GM18868 (cell line): ENCODE results near the gene CST4.
"Not testable (repeated sequence)": the region's sequence is repeated elsewhere in the genome, so short reads cannot be mapped to it uniquely, and the experiment has no call there.

Experiments
- ATAC-seq: cut with Tn5 transposase; IDR thresholded peaks from one replicate; pipeline ENCODE4 v1.9.1; 2021; ENCODE audit warnings: mild to moderate bottlenecking, moderate library complexity; ENCODE audit not compliant: unreplicated experiment

The CST4 gene, protein sequence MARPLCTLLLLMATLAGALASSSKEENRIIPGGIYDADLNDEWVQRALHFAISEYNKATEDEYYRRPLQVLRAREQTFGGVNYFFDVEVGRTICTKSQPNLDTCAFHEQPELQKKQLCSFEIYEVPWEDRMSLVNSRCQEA

DNA sequence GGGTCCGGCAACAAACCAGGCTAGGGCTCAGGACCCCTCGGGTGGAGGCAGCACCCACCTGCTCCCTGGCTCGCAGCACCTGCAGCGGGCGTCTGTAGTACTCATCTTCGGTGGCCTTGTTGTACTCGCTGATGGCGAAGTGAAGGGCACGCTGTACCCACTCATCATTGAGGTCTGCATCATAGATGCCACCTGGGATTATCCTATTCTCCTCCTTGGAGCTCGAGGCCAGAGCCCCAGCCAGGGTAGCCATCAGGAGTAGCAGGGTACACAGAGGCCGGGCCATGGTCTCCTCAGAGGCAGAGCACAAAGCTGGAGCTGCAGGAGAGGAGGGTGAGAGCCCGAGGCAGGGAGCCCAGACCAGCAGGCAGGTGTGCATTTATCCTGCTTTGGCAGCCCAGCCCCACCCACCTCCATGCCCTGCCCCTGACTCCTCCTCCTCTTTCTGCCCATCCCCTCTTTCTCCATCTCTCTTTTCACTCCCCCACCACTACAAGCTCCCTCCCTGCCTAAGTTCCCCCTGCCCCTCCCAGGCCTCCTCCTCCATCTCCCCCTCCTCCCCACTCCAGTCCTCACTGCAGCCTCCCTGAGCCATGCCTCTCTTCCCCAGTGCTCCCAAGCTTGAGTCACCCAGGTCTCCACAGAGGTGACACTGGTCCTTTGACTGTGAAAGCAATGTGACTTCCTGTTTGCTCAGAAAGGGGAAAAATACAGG lies at the start of gene CST4:
CST4 (minus strand) TSS at position 355 of the 715 bp plus-strand sequence; CDS start at position 286, 69 bp downstream.
- not testable (repeated sequence) for ATAC-seq

DNA sequence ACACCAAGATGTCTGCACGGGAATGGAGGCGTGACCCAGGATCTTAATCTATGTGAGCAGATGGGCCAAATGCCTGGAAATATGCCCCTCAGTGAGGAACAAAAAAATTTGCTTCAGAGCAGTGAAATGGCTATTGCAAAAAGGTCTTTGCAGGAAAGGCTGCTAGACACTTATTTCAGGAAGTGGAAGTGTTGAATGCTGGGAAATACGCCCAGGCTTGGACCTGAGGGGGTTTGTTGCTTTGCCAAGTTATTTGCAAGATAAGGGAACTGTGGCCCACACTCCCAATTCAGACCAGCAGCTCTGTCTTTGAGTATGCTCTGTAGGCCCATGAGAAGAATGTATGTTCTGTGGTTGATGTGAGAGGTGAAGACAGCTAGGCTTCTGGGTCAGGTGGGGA lies 46.6 kb upstream of the CST4 start:
- not testable (repeated sequence) for ATAC-seq

DNA sequence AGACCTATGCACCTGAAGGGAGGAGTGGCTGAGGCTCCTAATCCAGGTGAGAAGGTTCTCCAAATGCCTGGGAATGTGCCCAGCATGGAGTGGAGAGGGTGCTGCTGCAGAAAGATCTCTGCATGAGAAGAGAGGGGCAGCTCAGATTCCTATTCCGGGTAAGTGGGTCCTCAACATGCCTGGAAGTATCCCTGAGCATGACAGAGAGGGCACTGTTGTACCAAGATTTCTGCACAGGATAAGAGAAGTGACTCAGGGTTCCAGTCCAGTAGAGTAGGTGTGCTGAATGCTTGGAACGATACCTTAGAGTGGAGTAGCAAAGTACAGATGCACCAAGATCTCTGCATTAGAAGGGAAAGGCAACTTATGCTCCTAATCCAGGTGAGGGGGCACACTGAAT lies 46.1 kb upstream of the CST4 start:
- ATAC-seq: not testable (repeated sequence)

DNA sequence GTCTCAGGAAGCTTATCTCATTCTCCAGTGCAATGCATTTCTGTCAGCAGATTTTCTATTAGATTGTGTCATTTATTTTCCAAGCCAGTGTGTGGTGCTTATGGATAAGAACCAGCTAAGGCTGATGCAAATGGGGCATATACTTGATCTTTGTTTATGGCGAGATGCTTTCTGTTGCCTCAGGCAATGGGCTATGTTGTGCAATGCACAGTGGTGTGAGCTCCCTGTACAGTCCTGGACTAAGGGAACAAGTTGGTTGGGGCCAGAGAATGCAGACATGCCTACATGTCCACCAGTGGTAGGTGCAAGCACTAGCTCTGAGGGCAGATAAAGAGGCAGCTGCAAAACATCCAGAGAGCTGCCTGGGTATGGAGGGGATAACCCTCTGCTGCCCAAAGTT lies 45.6 kb upstream of the CST4 start:
- ATAC-seq: not testable (repeated sequence)

DNA sequence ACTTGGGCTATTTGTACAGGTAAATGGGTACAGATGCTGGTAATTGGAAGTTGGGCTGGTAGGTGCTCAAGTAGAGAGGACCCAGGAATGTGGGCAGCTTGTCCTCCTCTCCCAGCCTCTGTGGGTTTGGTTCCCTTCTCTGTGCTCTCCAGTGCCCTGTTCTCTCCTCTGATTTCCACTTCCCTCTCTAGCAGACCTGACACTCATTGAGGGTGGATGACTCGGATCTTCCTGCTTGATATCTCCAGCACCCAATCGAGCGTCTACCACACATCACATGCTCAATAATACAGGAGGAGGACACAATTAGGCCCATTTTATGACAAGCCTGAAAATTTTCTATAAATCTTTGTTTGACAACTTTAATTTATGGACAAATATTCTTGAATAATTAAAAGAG lies 38.2 kb upstream of the CST4 start:
- ATAC-seq: no peak

DNA sequence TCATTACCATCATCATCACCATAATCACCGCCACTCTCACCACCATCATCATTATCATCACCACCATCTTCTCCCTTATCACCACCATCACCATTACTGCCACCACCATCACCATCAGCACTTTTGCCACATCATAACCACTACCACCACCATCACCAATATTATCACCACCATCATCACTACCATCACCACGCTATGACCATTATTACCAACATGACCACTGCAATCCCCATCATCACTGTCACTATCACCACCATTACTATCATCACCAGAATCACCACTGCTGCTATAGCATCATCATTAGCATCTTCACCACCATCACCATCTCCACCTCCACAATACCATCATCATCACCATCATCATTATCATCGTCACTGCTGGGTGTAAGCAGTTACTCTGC lies 36.3 kb upstream of the CST4 start:
- ATAC-seq: no peak

DNA sequence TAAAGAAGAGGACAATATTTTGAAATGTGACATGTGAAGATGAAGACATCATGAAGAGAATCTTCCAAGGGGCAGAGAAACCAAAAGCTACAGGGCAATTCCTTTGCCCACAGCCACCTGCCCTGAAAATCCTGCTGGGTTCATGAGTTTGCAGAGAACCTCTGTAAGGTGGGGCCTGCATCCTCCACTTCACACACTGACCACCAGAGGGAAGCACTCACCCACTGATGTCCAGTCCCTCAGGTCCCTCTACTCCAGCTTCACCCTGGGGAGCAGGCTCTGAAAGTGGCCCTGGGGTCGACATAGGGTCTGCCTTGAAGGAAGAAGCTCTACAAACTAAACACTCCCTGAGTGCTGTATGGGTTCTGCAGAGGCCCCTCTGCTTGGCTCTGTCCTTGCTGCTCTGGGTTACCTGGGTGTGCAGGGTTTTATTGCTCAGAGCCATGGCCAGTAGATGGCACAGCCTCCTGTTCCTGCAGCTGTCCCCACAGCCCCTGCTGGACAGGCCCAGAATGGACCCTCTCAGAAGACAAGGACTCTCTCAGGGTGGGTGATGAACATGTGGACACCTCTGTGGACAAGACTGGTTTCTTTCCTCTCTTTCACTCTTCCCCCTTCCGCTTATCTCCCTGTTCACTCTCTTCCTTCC lies 34.9 kb upstream of the CST4 start:
- peak; percentile 77 for ATAC-seq

DNA sequence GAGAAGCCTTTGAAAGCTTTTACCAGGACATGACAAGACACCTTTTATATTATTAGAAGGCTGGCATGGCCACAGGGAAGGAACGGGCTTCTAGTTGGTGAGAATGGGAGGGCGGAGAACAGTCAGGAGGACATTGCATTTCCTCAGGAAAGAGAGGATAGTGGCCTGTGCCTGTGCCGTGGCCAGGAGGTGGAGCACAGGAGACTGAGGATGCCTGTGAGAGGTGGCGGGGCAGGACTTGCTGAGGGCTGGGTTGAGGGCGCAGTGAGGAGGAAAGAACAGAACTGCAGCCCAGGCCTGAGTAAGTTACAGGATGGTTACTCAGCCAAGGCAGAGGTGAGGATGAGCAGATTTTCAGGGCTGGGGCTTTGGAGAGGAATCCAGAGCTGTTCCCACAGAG lies 34.0 kb upstream of the CST4 start:
- not testable (repeated sequence) for ATAC-seq

DNA sequence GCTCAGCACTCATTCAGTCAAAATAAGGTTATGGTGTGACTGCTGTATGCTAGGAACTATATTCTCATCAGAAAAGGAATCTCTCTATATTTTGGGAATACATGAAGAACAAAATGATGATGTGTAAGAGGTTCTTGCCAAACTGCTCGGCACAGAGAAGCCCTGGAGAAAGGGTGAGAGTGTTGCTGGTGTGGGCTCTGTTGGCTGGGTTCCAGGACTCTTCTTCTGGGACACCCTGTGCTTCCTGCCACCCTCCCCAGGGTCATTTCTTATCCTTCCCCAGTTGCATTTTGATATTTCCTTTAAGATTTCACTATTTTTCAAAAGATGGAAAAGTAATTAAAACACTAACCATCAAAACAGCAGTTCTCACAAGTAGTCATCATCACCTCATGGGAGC lies 33.1 kb upstream of the CST4 start:
- ATAC-seq: no peak

DNA sequence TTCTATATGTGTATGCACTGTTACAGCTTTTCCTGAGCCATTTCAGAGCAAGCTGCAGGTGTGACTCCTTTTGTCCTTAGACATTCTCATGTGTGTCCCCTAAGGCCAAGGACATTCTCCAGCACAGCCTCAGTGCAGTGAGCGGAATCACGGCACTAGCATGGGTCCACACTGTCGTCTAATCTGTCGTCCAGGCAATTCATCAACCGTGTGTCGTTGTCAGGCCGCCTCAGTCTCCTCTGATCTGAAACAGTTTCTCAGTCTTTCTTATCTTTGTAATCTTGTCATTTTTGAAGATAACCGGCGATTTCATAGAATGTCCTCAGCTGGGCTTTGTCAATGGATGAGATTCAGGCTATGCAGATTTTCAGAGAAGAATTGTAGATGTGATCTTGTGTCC lies 30.5 kb upstream of the CST4 start:
- ATAC-seq: not testable (repeated sequence)

DNA sequence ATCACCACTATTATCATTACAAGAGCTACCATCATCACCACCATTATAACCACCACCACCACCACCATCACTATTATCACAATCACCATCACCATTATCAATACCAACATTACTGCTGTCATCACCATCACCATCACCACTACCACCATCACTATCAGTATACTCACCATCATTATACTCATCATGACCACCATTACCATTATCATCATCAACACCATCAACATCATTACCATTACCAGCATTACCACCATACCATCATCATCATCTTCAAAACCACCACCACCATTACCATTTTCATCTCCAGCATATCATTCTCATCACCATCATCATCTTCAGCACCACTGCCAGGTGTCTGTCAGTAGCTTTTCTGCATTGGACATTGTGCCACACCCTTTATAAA lies 22.9 kb upstream of the CST4 start:
- not testable (repeated sequence) for ATAC-seq

DNA sequence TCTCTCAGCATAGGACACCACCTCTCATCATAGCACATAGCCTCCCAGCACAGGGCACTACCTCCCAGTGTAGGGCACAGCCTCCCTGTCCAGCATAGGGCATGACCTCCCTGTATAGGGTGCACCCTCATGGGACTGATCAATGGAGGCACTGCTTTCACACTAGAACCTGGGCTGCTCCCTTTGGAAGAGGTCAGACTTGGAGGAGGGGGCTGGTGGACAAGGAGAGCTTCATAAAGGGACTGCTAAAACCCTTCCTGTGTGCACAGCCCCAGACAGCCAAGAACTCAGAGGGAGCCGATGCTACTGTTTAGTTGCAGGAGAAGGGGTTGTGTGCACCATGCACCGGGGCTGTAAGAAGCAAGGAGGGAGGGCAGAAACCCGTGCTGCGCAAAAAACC lies 21.9 kb upstream of the CST4 start:
- ATAC-seq: no peak

DNA sequence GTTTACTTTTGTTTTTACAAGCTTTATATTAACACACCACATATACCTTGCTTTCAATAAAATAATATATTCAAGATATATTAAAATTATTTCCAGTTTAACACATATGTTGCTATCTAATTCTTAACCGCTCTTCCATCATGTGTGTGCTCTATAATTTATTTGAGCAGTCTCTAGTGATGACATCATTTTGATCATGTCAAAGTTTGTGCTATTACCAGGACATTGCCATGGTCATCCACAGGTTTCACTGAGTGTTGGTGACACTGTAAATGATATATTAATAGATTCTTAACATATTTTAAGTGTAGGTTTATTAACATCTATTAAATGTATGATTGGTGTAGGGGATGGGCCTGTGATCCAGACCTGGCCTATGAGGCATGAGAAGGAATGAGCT lies 17.1 kb upstream of the CST4 start:
- ATAC-seq: no peak

DNA sequence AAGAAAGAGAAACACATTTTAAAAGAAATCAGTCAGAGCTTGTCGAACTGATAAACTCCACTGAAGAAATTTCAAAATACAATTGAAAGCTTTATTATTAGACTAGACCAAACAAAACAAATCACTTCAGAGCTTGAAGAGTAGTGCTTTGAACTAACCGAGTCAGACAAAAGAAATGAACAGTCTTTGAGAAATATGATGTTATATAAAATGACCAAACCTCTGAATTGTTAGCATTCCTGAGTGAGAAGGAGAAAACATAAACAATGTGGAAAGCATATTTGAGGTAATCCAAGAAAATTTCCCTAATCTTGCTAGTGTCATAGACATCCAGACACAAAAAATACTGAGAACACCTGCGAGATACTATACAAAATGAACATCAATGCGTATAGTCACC lies 13.2 kb upstream of the CST4 start:
- no peak for ATAC-seq

DNA sequence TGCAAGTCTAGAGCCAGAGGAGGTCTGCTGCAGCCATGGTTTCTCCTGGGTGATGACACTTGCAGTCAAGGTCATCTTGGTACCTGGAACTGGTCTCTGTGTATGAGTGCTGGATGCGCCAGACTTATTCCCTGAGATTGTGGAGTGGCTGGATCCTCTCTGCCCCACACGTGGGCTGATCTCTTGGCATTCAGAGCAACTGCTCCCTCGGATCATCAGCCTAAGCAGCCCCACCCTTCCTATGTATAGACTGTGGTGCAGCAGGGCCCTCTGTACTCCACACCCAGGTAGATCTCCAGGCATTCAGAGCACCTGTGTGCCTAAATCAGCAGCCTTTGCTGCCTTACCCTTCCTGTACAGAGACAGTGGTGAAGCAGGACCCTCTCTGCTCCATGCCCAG lies 12.1 kb upstream of the CST4 start:
- no peak for ATAC-seq

DNA sequence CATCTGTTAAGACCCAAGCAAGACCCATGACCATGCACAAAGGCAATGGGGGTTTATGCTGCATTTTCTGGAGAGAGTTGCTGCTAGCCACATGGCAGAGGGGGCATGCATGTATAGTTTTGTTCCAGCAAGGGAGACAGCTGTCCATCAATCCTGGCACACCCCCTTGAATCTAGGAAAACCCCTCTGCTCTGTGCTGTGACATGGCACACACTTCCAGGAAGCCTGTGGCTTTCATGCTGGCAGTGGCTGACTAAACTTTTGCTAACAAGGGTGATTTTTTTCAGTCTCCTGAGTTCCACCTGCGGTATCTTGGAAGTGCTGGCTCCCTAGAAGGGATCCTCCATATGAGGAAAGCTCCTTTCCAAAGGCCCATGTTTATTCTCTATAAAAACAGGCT lies 9.1 kb upstream of the CST4 start:
- no peak for ATAC-seq

DNA sequence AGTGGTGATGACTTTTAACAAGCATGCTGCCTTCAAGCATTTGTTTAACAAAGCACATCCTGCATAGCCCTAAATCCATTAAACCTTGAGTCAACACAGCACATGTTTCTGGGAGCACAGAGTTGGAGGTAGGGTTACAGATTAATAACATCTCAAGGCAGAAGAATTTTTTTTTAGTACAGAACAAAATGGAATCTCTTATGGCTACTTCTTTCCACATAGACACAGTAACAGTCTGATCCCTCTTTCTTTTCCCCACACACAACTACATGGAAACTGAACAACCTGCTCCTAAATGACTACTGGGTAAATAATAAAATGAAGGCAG lies 6.2 kb upstream of the CST4 start:
- ATAC-seq: not testable (repeated sequence)

DNA sequence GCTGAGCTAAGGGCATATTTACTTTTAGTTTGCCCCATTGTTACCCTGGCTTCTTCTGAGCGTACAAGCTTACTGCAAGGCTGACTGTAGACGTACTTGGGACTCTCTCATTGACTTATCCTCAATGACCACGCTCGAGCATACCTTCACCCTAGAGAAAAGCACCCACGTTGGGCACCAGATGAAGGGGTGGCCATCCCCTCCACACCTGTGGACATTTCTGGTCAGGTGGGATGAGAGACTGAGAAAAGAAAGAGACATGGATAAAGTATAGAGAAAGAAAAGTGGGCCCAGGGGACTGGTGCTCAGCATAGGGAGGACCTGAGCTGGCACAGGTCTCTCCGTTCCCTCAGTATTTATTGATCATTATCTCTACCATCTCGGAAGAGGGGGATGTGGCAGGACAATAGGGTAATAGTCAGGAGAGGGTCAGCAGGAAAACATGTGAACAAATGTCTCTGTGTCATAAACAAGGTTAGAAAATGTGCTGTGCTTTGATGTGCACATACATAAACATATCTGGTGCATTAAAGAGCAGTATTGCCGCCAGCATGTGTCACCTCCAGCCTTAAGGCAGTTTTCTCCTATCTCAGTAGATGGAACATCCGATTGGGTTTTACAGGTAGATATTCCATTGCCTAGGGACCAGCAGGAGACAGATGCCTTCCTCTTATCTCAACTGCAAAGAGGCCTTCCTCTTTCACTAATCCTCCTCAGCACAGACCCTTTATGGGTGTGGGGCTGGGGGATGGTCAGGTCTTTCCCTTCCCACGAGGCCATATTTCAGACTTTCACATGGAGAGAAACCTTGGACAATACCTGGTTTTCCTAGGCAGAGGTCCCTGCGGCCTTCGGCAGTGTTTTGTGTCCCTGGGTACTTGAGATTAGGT lies 5.6 kb upstream of the CST4 start:
- not testable (repeated sequence) for ATAC-seq

DNA sequence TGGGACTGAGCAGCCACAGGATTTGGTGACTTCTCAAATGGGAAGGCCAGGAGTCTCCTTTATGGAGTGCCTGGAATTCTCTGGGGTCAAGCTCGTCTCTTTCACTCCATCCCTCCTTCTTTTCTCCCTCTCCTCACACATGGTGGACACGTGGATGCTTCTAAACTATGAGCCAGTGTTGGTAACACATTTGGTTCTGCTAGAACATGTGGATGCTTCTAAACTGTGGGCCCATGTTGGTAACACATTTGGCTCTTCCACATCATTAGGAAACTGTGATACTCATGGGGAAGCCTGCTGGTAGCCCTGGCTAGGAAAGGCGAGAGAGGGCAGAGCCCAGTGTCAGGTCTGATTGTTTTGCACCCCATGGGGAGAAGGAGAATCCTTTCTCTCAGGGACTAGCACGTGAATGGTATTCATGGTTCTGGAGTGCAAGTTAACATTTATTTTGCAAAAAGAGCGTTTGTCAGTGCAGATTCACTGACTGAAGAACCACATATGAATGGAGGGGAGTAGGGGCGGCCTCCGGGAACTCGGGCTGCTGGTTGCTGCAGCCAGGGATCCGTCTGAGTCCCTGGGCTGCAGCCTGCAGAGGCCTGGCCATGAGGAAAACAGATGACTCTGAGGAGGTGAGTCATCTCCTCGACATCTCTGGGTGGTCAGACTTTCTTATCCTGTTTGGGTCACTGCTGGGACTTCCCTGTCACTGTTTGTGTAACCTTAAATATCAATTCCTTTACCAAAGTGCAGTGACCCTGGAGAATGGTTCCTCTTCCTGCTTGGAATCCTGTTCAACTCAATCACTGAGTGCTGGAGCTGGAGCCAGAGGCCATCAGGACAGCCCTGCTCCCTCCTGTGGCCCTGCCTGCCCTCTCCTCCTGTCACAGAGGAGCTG lies 4.1 kb upstream of the CST4 start:
- ATAC-seq: not testable (repeated sequence)

DNA sequence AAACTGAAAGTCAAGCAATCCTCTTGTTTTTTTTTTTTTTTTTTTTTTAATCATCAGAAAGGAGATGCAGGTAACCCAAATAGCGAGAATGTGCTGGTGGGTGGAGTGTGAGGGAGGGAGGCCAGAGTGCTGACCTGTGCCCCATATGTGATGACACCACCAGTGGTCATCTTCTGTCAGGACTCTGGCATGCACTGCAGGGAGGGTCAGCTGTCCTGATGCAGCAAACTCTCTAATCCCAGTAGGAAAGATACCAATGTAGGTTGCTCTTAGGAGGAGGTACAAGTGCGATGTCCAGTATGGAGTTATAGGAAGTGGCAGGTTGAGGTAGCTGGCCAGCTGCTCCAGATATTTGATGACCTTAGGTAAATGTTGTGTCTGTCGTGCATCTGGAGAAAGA lies 2.8 kb upstream of the CST4 start:
- no peak for ATAC-seq
